NCI-H774 (cell line): Measurements from ENCODE around the gene TANGO2.

Source experiments
- DNase-seq: peaks from one replicate; lab custom pipeline; 2025; lab: John Stamatoyannopoulos, UW

Gene TANGO2, protein sequence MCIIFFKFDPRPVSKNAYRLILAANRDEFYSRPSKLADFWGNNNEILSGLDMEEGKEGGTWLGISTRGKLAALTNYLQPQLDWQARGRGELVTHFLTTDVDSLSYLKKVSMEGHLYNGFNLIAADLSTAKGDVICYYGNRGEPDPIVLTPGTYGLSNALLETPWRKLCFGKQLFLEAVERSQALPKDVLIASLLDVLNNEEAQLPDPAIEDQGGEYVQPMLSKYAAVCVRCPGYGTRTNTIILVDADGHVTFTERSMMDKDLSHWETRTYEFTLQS

DNA sequence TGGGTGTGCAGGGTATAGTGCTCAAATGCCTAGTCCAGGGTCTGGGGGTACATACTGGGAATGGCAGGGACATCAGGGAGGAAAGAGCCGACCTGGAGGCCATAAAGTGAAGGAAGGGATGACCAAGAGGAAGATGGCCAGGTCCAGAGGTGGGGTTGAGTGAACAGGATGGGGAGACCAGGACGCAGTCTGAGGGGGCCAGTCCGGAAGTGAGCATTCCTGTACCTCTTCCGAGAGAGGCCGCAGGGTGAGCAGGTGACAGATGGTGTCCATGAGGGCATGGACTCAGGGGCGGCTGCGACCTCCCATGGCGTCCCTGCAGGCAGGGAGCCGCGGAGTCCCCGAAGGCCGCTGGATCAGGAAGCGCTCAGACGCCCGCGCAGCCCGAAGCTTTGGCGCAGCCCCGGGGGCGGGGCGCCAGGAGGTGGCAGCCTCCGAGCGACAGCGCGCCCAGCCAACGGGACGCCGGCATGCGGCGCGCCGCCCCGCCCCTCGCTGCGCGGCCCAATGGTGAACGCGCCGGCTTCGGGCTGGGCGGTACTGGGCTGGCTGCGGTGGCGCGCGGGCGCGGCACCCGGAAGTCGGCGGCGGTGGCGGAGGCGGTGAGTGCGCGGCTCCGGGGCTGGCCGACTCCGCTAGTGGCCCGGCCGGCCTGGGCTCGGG, at the start of gene TANGO2:
TSS of gene TANGO2 (plus strand) at position 578 of the 663 bp plus-strand sequence. CDS start 15,689 bp downstream, outside the sequence.
- DNase-seq = peak; percentile 92

- no peak for DNase-seq
These were observed 49.4 kb upstream of the TANGO2 start for GRCh38 chr22:19971276-19972124.

GRCh38 chr22:19972251-19972650, 48.7 kb upstream of the TANGO2 start:
- DNase-seq = no peak

DNA sequence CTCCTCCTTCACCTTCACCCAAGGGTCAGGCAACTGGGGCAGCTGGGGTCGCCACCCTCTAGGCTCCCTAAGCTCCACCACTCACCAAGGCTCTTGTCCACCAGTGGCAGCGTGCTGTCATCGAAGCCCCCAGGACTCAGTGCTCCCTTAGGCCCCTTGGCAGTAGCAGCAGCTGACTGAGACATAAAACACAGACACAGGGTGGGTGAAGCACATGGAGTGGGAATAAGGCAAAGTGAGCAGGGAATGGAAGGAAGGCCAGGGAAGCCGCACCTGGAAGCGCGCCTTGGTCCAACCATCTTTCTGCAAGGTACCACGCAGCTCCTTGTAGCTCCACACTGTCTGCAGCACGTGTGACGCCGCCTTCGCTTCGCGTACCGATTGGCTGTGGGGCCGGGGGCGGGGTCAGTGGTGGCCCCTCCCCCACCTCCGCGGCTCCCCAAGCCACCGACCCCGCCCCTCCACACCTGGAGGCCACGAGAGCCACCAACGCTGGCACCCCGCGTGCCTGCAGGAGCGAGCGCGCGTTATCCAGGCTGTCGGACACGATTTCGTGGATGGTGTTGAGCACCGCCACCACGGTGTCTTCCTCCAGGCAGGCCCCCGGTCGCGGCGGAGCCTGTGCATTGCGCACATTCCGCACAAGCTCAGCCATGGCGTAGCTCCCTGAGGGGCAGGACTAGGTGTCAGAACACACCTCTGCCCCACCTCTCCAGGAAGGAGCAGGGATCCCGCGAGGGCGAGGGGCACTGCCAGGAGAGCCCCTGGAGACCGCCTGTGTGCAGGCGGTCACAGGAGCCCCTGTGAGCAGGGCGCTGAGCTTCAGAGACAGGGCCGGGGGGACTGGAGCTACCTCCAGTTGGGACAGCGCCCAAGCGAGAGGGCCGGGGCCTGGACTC, 48.0 kb upstream of the TANGO2 start:
- DNase-seq = no peak

GRCh38 chr22:19973551-19974267, 47.2 kb upstream of the TANGO2 start:
- no peak for DNase-seq

GRCh38 chr22:19974268-19974861, 46.5 kb upstream of the TANGO2 start:
- peak; percentile 63 for DNase-seq

- no peak for DNase-seq
These were observed 45.8 kb upstream of the TANGO2 start for GRCh38 chr22:19974935-19975706.

DNA sequence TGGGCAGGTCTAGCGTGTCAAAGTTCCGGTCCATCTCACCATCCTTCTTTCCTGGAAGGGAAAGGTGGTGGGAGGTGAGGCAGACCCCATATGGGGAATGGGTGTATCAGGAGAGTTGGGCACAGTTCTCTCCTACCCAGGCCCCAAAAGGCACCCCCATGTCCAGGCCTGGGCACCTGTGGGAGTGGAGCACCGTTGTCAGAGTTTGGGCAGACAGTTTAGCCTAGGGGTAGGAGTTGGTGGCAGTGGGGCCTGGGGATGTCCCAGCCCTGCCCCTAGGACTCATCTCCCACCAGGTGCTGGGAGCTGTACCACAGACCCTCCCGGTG, 45.2 kb upstream of the TANGO2 start:
- no peak for DNase-seq

- no peak for DNase-seq
These were observed 44.2 kb upstream of the TANGO2 start for GRCh38 chr22:19976671-19977070.

DNA sequence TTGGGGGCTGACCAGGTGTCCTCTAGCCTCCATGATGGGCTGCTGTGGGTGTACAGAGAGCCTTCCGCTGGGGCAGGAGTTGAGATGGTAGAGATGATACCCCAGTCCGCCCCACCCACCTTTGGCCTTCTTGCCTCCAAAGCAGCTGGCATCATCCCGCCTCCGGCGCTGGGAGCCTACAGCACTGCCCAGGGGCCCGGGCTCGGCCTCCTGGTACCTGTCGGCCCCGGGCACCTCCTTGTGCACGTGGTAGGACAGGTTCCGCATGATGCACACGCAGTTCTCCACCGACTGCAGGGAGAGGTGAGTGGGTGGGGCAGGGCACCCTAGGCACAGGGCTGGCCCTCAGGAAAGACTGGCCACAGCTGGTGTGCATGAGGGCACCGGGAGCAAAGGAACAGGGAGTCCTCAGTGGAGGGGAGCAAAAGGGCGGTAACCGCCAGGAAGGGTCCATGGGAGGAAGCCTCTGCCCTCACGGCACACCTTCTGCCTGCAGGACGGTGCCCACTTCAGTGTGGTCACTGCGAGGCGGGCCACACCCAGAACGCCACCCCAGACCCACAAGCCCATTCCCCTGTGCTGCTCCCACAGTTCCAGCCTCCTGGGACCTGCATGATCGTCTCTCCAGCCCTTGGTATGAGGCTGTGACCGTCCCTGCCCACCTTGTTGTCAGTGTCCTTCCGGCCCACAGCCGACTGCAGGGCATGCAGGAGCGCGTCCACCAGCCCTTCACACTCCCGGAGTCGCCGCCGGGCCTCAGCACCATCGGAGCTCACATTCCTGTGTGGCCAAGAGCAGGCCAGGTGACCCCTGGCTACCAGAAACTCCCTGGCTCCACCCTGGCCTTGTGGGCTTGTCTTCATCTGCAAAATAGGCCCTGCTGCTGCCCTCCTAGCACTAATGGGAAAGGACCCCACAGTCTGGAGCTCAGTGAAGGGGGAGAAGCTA, 43.3 kb upstream of the TANGO2 start:
- DNase-seq = no peak

- no peak for DNase-seq
These were observed 42.2 kb upstream of the TANGO2 start for GRCh38 chr22:19978748-19979147.

- no peak for DNase-seq
These were observed 41.0 kb upstream of the TANGO2 start for GRCh38 chr22:19979712-19980493.

GRCh38 chr22:19980766-19981165, 40.1 kb upstream of the TANGO2 start:
- no peak for DNase-seq

- DNase-seq = no peak
These were observed 39.5 kb upstream of the TANGO2 start for GRCh38 chr22:19981171-19981960.

DNA sequence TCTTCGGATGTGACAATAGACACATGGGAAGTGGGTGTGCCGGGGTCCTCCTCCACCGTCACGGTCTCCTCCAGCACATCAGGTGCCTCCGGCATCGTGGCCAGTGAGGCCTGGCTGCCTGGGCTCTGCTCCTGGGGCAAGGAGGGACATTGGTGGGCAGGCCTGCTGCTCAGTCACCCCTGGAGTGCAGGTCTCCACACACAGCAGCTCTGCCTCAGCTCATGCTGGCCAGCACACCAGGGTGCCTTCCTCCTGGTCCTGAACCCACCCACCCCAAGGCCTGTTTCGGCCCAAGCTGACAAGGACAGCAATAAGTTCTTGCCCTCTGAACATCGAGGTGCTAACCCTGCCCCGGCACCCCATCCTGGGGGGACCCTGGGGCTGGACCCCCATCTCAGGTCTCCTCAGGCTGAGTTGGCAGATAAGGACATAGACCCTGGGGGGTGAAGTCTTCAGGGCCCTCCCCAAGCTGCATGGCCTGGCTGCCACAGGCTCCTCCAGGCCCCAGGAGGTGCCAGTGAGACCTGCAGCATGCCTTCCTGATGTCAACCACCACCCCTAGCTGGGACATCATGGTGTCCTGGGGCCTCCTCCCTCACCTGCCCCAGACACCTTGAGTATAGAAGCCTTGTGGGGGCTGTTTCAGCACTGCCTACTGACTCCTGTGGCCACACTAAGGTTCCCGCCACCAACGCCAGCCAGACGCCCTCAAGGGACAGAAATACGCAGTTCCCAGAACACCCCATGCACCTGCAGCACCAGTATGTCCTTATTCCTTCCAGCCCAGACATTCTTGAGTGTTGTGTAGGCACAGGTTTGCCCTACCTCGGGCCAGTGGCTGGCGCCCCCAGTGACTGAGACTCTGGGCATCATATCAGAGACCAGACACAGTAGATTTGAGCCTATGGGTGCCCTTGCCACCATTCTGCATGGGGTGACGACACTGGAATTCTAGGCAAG, 38.7 kb upstream of the TANGO2 start:
- no peak for DNase-seq

DNA sequence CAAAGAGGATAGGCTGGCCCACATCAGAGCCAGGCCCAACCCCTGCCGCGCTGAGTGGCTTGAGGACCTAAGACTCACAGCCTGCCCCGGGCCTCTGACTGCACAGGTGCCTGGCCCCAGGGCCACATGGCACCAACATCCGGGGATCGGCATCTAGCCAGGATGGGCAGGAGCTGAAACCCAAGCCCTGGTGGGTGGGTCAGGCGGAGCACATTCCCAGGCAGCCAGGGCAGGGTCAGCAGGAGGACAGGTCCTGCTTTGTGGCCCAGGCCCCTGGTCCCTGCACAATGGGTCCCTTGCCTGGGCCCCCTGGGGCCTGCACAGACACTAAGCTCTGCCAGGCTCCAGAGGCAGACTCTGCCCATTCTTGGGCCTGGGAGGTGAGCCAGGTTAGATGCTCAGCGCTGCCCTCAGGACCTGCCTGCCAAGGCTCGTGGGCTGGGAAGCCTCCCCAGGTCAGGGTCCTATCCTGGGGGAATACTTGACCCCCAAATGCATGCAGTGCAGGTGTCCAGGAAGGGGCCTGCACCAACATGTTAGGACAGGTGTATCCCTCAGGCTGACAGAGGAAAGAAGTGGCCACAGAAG, 37.8 kb upstream of the TANGO2 start:
- DNase-seq = no peak
